Stimulated activated naive CD4-positive, alpha-beta T cell (primary cell): ENCODE measurements around the gene ANKRD30B.
"Not testable (repeated sequence)": the region's sequence is repeated elsewhere in the genome, so short reads cannot be mapped to it uniquely, and the experiment has no call there.

Source experiments
- DNase-seq, 6 experiments: peaks; one replicate each; lab custom pipeline; 2025; lab: John Stamatoyannopoulos, UW

The ANKRD30B gene

DNA sequence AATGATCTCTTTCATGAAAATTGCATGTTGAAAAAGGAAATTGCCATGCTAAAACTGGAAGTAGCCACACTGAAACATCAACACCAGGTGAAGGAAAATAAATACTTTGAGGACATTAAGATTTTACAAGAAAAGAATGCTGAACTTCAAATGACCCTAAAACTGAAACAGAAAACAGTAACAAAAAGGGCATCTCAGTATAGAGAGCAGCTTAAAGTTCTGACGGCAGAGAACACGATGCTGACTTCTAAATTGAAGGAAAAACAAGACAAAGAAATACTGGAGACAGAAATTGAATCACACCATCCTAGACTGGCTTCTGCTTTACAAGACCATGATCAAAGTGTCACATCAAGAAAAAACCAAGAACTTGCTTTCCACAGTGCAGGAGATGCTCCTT, 103.6 kb downstream of the ANKRD30B start:
- DNase-seq = not testable (repeated sequence)

DNA sequence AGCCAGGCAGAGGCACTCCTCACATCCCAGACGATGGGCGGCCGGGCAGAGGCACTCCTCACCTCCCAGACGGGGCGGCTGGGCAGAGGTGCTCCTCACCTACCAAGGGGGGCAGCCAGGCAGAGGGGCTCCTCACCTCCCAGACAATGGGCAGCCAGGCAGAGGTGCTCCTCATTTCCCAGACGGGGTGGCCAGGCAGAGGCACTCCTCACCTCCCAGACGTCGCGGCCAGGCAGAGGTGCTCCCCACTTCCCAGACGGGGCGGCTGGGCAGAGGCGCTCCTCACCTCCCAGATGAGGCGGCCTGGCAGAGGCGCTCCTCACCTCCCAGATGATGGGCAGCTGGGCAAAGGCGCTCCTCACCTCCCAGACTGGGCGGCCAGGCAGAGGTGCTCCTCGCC, 107.7 kb downstream of the ANKRD30B start:
- not testable (repeated sequence) for DNase-seq

DNA sequence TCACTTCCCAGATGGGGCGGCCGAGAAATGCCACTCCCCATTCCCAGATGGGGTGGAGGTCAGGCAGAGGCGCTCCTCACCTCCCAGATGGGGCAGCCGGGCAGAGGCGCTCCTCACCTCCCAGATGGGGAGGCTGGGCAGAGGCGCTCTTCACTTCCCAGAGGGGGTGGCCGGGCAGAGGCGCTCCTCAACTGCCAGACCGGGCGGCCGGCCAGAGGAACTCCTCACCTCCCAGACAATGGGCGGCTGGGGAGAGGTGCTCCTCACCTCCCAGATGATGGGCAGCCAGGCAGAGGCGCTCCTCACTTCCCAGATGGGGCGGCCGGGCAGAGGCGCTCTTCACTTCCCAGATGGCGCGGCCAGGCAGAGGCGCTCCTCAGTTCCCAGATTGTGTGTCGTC, 108.3 kb downstream of the ANKRD30B start:
- DNase-seq = not testable (repeated sequence)

DNA sequence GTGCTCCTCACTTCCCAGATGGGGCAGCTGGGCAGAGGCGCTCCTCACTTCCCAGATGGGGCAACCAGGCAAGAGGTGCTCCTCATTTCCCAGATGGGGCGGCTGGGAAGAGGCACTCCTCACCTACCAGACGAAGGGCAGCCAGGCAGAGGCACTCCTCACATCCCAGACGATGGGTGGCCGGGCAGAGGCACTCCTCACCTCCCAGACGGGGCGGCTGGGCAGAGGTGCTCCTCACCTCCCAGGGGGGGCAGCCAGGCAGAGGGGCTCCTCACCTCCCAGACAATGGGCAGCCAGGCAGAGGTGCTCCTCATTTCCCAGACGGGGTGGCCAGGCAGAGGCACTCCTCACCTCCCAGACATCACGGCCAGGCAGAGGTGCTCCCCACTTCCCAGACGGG, 110.5 kb downstream of the ANKRD30B start:
- DNase-seq = not testable (repeated sequence)

- DNase-seq = not testable (repeated sequence)
Measured at GRCh38 chr18:14859995-14860394, 112.0 kb downstream of the ANKRD30B start.

DNA sequence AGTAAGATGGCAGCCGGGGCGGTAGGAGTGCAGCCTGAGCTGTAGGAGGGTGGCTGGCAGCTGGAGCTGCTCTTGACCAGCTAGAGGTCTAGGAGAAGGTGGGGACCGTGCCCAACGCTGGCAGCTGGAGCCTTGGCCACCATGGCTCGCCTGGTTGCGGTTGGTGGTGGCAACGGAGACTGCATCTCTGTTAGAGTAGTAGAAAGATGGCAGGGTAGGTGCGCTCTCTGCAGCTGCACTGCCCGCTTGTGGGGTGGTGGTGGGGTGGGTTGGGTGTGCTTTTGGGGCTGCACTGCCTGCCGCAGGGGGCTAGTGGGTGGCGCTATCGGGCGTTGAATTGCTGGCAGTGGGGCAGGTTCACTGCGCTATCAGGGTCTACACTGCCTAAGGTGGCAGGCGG, 118.5 kb downstream of the ANKRD30B start:
- DNase-seq = not testable (repeated sequence)

DNA sequence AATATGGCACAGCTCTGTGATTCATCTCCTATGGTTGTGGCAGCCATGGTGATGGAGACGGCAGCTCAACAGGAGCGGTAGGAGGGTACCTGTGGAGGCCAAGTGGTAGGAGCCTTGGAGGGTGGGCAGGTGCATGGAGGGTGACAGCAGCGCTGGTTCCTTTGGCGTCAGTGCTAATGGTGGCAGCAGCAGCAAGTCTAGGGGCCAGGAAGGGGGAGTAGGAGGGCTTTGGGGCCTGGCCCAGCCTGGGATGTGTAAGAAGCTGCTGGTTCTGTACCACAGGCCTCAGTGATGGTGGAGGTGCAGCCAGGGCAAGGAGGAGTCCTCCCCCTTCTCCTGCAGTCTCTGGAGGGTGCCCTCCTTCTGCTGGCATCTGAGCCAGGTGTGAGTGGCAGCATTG, 120.0 kb downstream of the ANKRD30B start:
- DNase-seq = not testable (repeated sequence)

- not testable (repeated sequence) for DNase-seq
Measured at GRCh38 chr18:14868825-14869224, 120.9 kb downstream of the ANKRD30B start.

DNA sequence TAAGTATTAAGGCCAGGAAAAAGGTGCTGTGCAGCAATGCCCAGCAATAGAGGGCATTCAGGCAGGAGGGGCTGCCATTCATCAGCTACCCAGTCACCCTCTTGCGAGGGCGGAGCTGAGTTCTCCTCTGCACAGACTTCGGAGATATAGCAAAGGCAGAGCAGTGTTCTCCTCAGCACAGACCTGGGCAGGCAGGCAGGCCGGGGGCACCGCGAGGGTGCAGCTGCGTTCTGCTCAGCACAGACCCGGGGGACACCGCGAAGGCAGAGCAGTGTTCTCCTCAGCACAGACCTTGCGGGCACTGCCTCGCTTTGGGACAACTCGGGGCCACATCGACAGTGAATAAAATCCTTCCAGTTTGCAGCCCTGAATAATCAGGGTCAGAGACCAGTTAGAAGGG, 130.9 kb downstream of the ANKRD30B start:
- not testable (repeated sequence) for DNase-seq

GRCh38 chr18:14900435-14900834, 152.5 kb downstream of the ANKRD30B start:
- DNase-seq = no peak
